Astrocyte of the cerebellum (primary cell): ENCODE results near the gene CDH4.
"Not testable (repeated sequence)": the region's sequence is repeated elsewhere in the genome, so short reads cannot be mapped to it uniquely, and the experiment has no call there.

Source experiments
- DNase-seq: peaks from one replicate; pipeline ENCODE4 v3.0.0-alpha.2; 2011; ENCODE audit warnings: low read depth
- H3K4me3 ChIP-seq: 2 replicates; pipeline ENCODE4 v1.5.1; 2011; ENCODE audit warnings: mild to moderate bottlenecking, low read depth, low read length, moderate library complexity
- in situ Hi-C: cut with HindIII; loops from 2 replicates; pipeline ENCODE4 v1.10.0; 2017; ENCODE audit warnings: low sequenced_read_pairs
- TF ChIP-seq, protein P1 (sequence below): IDR thresholded peaks from 2 replicates; pipeline ENCODE4 v1.5.1; 2012; ENCODE audit warnings: low read length, low read depth, moderate library complexity, mild to moderate bottlenecking; ENCODE audit errors: missing control alignments

Gene CDH4

DNA sequence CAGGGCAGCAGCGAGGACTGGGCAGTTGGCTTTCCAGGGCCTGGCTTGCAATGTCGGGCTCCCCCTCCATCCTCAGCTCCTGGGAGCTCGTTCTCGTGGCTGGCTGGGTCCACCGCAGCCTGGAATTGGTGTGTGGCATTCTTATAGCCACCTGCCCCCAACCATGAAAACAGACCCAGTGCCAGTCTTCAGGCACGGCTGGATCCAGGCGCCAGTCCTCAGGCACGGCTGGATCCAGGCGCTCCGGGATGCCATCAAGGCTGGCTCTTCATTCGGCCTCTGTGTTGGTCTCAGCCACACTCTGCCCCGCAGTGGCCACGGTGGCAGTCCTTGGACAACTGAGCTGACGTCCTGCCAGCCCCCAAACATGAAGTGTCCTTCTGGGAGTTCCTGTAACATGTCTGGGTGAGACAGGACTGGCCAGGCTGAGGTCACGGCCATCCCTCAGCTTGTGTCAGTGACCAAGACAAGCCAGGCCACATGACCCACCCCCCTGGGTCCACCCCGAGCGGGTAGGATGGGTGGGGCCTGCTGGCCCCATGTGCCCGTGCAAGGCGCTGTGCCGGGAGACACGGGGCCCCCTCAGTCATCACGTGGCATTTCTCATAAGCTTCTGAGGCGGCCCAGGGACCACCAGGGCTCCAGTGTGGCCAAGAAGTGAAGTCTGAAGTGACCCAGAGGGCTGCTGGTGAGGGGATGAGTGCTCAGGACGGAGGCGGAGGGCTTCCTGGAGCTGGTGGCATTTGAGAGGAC lies 714.6 kb downstream of the CDH4 start:
- in situ Hi-C loops, result no loop called here
- TF ChIP-seq, protein P1, sequence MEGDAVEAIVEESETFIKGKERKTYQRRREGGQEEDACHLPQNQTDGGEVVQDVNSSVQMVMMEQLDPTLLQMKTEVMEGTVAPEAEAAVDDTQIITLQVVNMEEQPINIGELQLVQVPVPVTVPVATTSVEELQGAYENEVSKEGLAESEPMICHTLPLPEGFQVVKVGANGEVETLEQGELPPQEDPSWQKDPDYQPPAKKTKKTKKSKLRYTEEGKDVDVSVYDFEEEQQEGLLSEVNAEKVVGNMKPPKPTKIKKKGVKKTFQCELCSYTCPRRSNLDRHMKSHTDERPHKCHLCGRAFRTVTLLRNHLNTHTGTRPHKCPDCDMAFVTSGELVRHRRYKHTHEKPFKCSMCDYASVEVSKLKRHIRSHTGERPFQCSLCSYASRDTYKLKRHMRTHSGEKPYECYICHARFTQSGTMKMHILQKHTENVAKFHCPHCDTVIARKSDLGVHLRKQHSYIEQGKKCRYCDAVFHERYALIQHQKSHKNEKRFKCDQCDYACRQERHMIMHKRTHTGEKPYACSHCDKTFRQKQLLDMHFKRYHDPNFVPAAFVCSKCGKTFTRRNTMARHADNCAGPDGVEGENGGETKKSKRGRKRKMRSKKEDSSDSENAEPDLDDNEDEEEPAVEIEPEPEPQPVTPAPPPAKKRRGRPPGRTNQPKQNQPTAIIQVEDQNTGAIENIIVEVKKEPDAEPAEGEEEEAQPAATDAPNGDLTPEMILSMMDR, result no peak
- DNase-seq, result no peak
- H3K4me3 ChIP-seq, result no peak overlapping the region

DNA sequence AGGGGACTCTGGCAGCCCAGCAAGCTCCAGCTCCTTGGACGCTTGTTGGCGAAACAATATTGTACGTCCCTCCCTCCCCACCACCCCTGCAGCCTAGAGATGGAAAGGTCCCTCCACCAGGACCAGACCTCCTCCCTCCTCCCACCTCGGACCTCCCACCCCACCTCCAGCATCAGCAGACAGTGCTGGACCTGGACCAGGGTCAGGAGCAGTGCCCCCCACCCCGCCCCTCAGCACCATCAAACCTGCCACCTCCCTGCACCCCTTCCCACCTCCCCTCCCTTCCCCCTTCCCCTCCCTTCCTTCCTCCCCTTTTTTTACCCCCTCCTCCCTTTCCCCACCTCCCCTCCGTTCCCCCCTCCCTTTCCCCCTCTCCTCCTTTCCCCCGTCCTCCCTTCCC lies 715.2 kb downstream of the CDH4 start:
- no peak for DNase-seq
- TF ChIP-seq, protein P1, result no peak
- in situ Hi-C loops, result no loop called here
- H3K4me3 ChIP-seq, result no peak overlapping the region

DNA sequence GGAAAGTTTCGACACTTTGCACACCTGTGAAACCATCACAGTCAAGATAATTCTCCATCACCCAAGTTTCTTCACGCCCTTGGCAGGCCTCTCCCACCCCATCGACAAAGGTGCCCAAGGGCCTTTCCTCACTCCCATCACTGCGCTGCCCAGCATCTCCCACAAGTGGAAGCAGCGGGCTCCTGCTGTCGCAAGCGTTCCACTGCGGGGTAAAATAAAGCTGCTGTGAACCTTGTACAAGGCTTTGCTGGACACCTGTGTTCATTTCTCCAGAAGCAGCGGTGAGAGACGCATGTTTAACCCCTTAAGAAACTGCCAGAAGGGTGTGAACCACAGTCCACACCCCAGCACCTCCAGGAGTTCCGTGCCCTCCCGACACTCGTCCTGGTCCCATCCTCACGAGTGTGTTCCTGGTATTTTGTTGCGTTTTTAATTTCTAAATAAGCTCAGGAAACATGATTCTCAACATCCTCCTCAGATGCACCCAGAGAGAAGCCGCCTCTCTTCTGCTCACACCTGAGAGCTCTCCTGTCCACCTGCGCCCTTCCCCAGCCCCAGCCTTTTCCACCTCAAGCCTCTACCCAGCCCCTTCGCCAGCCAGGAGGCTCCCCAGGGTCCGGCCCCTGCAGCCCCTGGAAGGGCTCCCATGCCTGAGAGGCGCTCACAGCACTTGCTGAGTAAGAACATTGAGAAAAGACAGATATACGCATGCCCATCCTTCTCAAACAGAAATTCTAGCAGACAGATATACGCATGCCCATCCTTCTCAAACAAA lies 716.2 kb downstream of the CDH4 start:
- TF ChIP-seq, protein P1, result no peak
- no peak for DNase-seq
- in situ Hi-C loops, result no loop called here
- no peak overlapping the region for H3K4me3 ChIP-seq

DNA sequence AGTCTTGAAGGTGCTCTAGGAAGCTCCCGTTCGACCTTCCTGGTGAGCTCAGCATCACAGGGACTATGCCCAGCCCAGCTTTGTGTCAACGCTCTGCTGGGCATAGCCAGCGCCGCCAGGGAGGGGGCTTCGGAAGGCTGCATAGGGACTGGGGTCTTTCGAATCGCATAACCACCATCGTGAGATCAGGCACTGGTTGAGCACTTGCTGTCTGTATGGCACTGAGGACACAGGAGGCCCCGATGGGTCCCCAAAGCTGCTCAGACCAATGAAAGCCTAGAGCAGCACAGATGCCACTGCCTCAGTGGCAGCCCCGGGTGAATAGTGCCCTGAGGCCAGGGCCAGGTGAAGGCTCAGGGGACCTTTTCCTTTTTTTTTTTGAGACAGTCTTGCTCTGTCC lies 716.9 kb downstream of the CDH4 start:
- in situ Hi-C loops, result no loop called here
- DNase-seq, result no peak
- no peak overlapping the region for H3K4me3 ChIP-seq
- TF ChIP-seq, protein P1, result no peak

DNA sequence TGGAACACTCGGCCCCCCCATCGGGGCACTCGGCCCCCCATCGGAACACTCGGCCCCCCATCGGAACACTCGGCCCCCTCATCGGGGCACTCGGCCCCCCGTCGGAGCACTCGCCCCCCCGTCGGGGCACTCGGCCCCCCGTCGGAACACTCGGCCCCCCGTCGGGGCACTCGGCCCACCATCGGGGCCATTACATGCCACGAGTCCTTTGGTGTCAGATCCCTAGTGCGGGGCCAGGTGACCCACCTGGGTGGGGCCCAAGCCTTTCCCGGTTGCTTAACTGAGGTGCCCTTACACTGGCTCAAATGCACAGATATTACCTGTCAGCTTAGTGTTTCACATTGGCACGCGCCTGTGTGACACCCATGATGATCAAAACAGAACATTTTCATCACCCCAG lies 717.7 kb downstream of the CDH4 start:
- H3K4me3 ChIP-seq, result no peak overlapping the region
- in situ Hi-C loops, result no loop called here
- TF ChIP-seq, protein P1, result no peak
- no peak for DNase-seq

DNA sequence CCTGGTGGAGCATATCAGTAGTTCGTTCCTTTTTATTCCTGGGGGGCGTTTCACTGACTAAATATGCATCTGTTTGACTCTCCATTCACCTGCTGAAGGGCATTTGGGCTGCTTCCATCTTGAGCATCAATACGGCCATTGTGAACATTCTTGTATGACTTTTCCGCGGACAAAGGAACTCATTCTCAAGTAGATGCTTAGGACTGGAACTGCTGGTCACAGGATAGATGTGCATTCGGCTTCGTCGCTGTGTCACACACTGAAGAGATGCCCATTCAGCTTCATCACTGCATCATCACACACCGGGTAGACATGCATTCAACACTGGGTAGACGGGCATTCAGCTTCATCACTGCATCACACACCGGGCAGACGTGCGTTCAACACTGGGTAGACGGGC lies 718.3 kb downstream of the CDH4 start:
- TF ChIP-seq, protein P1, result no peak
- no peak for DNase-seq
- H3K4me3 ChIP-seq, result no peak overlapping the region
- in situ Hi-C loops, result no loop called here

DNA sequence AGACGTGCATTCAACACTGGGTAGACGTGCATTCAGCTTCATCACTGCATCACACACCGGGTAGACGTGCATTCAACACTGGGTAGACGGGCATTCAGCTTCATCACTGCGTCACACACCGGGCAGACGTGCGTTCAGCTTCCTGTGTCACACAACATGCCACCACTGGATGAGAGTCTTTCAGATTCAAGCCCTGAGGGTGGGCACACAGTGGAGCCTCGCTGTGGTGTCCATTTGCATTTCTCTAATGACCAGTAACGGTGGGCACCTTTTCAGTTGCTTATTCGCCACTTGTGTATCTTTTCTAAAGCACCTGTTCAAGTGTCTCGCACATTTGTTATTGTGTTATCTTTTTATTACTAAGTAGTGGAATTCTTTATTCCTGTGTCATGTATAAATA lies 719.5 kb downstream of the CDH4 start:
- in situ Hi-C loops, H3K4me3 ChIP-seq, DNase-seq: not testable (repeated sequence)
